DOHH2 (cell line): Measurements from ENCODE around the gene PCBD2.

Source experiments
- H3F3A ChIP-seq: fragments of 200-600 bp; sonication (generic), shearing (Covaris generic); 2 replicates; pipeline ENCODE4 v1.6.0; 2016; ENCODE audit warnings: antibody characterized with exemption, mild to moderate bottlenecking; ENCODE audit not compliant: control insufficient read depth, insufficient read depth
- H3K27ac ChIP-seq: fragments of 200-600 bp; sonication (generic); 2 replicates; pipeline ENCODE4 v1.5.1; 2014; ENCODE audit warnings: low read depth, mild to moderate bottlenecking, low read length, moderate library complexity
- H3K27me3 ChIP-seq: fragments of 200-600 bp; sonication (generic); 2 replicates; pipeline ENCODE4 v1.6.1; 2014; ENCODE audit warnings: mild to moderate bottlenecking, low read length, mixed read lengths; ENCODE audit not compliant: control insufficient read depth
- H3K36me3 ChIP-seq: fragments of 200-600 bp; sonication (generic); 2 replicates; pipeline ENCODE4 v1.6.1; 2014; ENCODE audit warnings: mild to moderate bottlenecking, low read length, moderate library complexity, mixed read lengths; ENCODE audit not compliant: control insufficient read depth
- H3K4me1 ChIP-seq: fragments of 200-600 bp; sonication (generic); 2 replicates; pipeline ENCODE4 v1.6.1; 2014; ENCODE audit warnings: mild to moderate bottlenecking, low read length, mixed read lengths; ENCODE audit not compliant: control insufficient read depth
- H3K4me2 ChIP-seq: fragments of 200-600 bp; sonication (generic); 2 replicates; pipeline ENCODE4 v1.6.0; 2014; ENCODE audit warnings: mild to moderate bottlenecking, low read length, moderate library complexity
- H3K4me3 ChIP-seq: fragments of 200-600 bp; sonication (generic); 2 replicates; pipeline ENCODE4 v1.5.1; 2014; ENCODE audit warnings: mild to moderate bottlenecking, low read length, mixed read lengths
- H3K79me2 ChIP-seq: fragments of 200-600 bp; sonication (generic); 2 replicates; pipeline ENCODE4 v1.6.1; 2014; ENCODE audit warnings: mild to moderate bottlenecking, low read length, mixed read lengths; ENCODE audit not compliant: control insufficient read depth
- H3K9me2 ChIP-seq: fragments of 200-600 bp; sonication (generic); replicated peaks from 2 replicates; pipeline ENCODE4 v1.6.1; 2014; ENCODE audit warnings: mild to moderate bottlenecking, low read length, mixed read lengths; ENCODE audit not compliant: control insufficient read depth
- H3K9me3 ChIP-seq: fragments of 200-600 bp; sonication (generic); 2 replicates; pipeline ENCODE4 v1.6.1; 2014; ENCODE audit warnings: antibody characterized with exemption, low read length, mixed read lengths; ENCODE audit not compliant: control insufficient read depth, insufficient read depth
- H4K20me1 ChIP-seq: fragments of 200-600 bp; sonication (generic); 2 replicates; pipeline ENCODE4 v1.6.0; 2014; ENCODE audit warnings: low read depth, mild to moderate bottlenecking, antibody characterized with exemption, low read length, moderate library complexity; ENCODE audit not compliant: control insufficient read depth, insufficient read depth
- CTCF ChIP-seq: fragments of 200-600 bp; sonication (generic); IDR thresholded peaks from one replicate; pipeline ENCODE4 v1.5.1; 2014; ENCODE audit warnings: antibody characterized with exemption, mild to moderate bottlenecking, low read depth, low read length; ENCODE audit not compliant: poor library complexity, severe bottlenecking
- EZH2phosphoT487 ChIP-seq: fragments of 200-600 bp; sonication (generic); IDR thresholded peaks from 2 replicates; pipeline ENCODE4 v1.6.1; 2017; ENCODE audit warnings: borderline replicate concordance, mild to moderate bottlenecking, antibody characterized with exemption, low read length, moderate library complexity, mixed read lengths

PCBD2 gene

GRCh38 chr5:134892926-134893325, 12.0 kb upstream of the PCBD2 start:
- no peaks in the 10 kb centered on the region for H3K9me3 ChIP-seq
- H3K4me2 ChIP-seq = no peak overlapping the region
- no peaks in the 10 kb centered on the region for H3K9me2 ChIP-seq
- peaks cover 28% of the 10 kb centered on the region for H3K4me1 ChIP-seq
- peaks cover 51% of the 10 kb centered on the region for H3K36me3 ChIP-seq
- H3F3A ChIP-seq = no peaks in the 10 kb centered on the region; the same call in 1 of the 2 replicates
- H3K27ac ChIP-seq = no peak overlapping the region
- no peak overlapping the region for H3K4me3 ChIP-seq
- no peak for TF ChIP-seq EZH2phosphoT487
- TF ChIP-seq CTCF = no peak
- no peaks in the 10 kb centered on the region for H4K20me1 ChIP-seq
- peaks cover 17% of the 10 kb centered on the region for H3K79me2 ChIP-seq
- H3K27me3 ChIP-seq = no peaks in the 10 kb centered on the region

DNA sequence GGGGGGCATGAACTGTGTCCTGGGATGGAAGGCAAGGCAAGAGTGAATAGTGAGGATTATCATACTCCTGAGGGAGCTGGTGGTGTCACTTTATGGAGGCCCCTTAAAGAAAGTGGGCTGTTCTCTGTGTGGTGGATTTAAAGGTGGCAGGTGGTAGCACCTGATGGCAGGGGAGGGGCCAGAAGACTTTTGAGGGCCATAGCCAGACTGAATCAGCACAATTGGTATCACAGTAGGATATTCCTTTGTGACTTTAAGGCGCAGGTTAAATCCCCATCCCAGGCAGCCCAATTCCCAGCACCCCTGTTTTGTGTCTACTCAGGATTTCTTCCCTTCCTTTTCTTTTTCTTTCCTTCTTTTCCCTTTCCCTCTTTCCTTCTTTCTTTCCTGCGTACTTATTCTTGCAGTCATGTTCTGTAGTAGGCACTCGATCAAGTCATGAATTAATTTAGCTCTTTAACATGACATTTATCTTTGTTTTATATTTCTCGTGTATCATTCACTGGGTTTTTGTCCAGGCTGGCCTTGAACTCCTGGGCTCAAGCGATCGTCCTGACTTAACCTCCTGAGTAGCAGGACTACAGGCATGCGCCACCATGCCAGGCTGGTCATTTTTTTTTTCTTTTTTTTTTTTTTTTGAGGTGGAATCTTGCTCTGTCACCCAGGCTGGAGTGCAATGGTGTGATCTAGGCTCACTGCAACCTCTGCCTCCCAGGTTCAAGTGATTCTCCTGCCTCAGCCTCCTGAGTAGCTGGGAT, 11.0 kb upstream of the PCBD2 start:
- Histone ChIP-seq H3K4me2 (no peak overlapping the region), H3K36me3 (peaks cover 41% of the 10 kb centered on the region), H3K9me3 (no peaks in the 10 kb centered on the region), H3K27ac (no peak overlapping the region), H3K27me3 (no peaks in the 10 kb centered on the region), H3K79me2 (peaks cover 11% of the 10 kb centered on the region), H3F3A (peaks cover under 1% of the 10 kb centered on the region), H3K9me2 (no peaks in the 10 kb centered on the region), H4K20me1 (no peaks in the 10 kb centered on the region), H3K4me1 (peaks cover 28% of the 10 kb centered on the region), H3K4me3 (no peak overlapping the region)
- TF ChIP-seq EZH2phosphoT487 (no peak), CTCF (no peak)

GRCh38 chr5:134902071-134902801, 2.7 kb upstream of the PCBD2 start:
- H3K4me1 ChIP-seq = peaks cover 43% of the 10 kb centered on the region
- peaks cover 28% of the 10 kb centered on the region for H3K36me3 ChIP-seq
- H3K9me2 ChIP-seq = no peaks in the 10 kb centered on the region
- no peaks in the 10 kb centered on the region for H3K9me3 ChIP-seq
- peaks cover 43% of the 10 kb centered on the region for H3F3A ChIP-seq
- peak overlapping the region; percentile 59 for H3K4me3 ChIP-seq
- H4K20me1 ChIP-seq = no peaks in the 10 kb centered on the region
- H3K4me2 ChIP-seq = peak overlapping the region; percentile 90
- no peaks in the 10 kb centered on the region for H3K27me3 ChIP-seq
- H3K79me2 ChIP-seq = peaks cover 17% of the 10 kb centered on the region
- peak overlapping the region; percentile 94 for H3K27ac ChIP-seq
- TF ChIP-seq EZH2phosphoT487 (no peak), CTCF (no peak)
